OCI-LY1 (cell line): Measurements from ENCODE around the gene CACNA2D3.

Experiments used
- H2AFZ ChIP-seq: fragments of 200-600 bp; sonication (generic), shearing (Covaris generic); 2 replicates; pipeline ENCODE4 v1.6.0; 2014; ENCODE audit warnings: antibody characterized with exemption, mild to moderate bottlenecking, low read length
- H3F3A ChIP-seq: fragments of 200-600 bp; sonication (generic), shearing (Covaris generic); 2 replicates; pipeline ENCODE4 v1.6.0; 2014; ENCODE audit warnings: mild to moderate bottlenecking, antibody characterized with exemption, low read length, moderate library complexity; ENCODE audit not compliant: insufficient read depth
- H3K27ac ChIP-seq: fragments of 200-600 bp; sonication (generic); 2 replicates; pipeline ENCODE4 v1.5.1; 2014; ENCODE audit warnings: low read length, mixed run types, mild to moderate bottlenecking, low read depth; ENCODE audit not compliant: poor library complexity, severe bottlenecking
- H3K27me3 ChIP-seq: fragments of 200-600 bp; sonication (generic); 2 replicates; pipeline ENCODE4 v1.6.0; 2014; ENCODE audit warnings: antibody characterized with exemption, mild to moderate bottlenecking, low read length, moderate library complexity; ENCODE audit not compliant: insufficient read depth
- H3K36me3 ChIP-seq: fragments of 200-600 bp; sonication (generic); 2 replicates; pipeline ENCODE4 v1.6.1; 2014; ENCODE audit warnings: mild to moderate bottlenecking, antibody characterized with exemption, low read length, moderate library complexity, mixed read lengths; ENCODE audit not compliant: insufficient read depth
- H3K4me1 ChIP-seq: fragments of 200-600 bp; sonication (generic); 2 replicates; pipeline ENCODE4 v1.5.1; 2014; ENCODE audit warnings: mild to moderate bottlenecking, low read length, moderate library complexity; ENCODE audit not compliant: insufficient read depth, severe bottlenecking
- H3K4me2 ChIP-seq: fragments of 200-600 bp; sonication (generic), shearing (Covaris generic); 2 replicates; pipeline ENCODE4 v1.6.1; 2014; ENCODE audit warnings: low read length
- H3K4me3 ChIP-seq: fragments of 200-600 bp; sonication (generic); 2 replicates; pipeline ENCODE4 v1.5.1; 2014; ENCODE audit warnings: low read length, low read depth, mild to moderate bottlenecking, mixed read lengths; ENCODE audit not compliant: poor library complexity, severe bottlenecking
- H3K79me2 ChIP-seq: fragments of 200-600 bp; shearing (Covaris generic); 2 replicates; pipeline ENCODE4 v1.6.1; 2016; ENCODE audit warnings: mixed run types, low read length, mixed read lengths; ENCODE audit not compliant: insufficient read depth
- H3K9ac ChIP-seq: fragments of 200-600 bp; sonication (generic), shearing (Covaris generic); 2 replicates; pipeline ENCODE4 v1.6.1; 2014; ENCODE audit warnings: mild to moderate bottlenecking, low read length, mixed read lengths
- H3K9me2 ChIP-seq: fragments of 200-600 bp; sonication (generic), shearing (Covaris generic); 2 replicates; pipeline ENCODE4 v1.6.1; 2014; ENCODE audit warnings: low read depth, mild to moderate bottlenecking, low read length, mixed read lengths
- H3K9me3 ChIP-seq: fragments of 200-600 bp; shearing (Covaris generic); 2 replicates; pipeline ENCODE4 v1.6.1; 2014; ENCODE audit warnings: low read length, mixed read lengths
- H4K20me1 ChIP-seq: fragments of 200-600 bp; sonication (generic), shearing (Covaris generic); 2 replicates; pipeline ENCODE4 v1.6.0; 2016; ENCODE audit warnings: mild to moderate bottlenecking, low read length; ENCODE audit not compliant: insufficient read depth
- EZH2 ChIP-seq: fragments of 200-600 bp; sonication (generic), shearing (Covaris generic); IDR thresholded peaks from 2 replicates; pipeline ENCODE4 v1.8.0; 2017; ENCODE audit warnings: borderline replicate concordance, mixed run types, mild to moderate bottlenecking, antibody characterized with exemption, low read length, moderate library complexity, mixed read lengths
- TF ChIP-seq, protein P1 (sequence below): fragments of 200-600 bp; sonication (generic), shearing (Covaris generic); IDR thresholded peaks from 2 replicates; pipeline ENCODE4 v1.5.1; 2017; ENCODE audit warnings: mild to moderate bottlenecking, antibody characterized with exemption, low read length, moderate library complexity, mixed read lengths

CACNA2D3 gene

DNA sequence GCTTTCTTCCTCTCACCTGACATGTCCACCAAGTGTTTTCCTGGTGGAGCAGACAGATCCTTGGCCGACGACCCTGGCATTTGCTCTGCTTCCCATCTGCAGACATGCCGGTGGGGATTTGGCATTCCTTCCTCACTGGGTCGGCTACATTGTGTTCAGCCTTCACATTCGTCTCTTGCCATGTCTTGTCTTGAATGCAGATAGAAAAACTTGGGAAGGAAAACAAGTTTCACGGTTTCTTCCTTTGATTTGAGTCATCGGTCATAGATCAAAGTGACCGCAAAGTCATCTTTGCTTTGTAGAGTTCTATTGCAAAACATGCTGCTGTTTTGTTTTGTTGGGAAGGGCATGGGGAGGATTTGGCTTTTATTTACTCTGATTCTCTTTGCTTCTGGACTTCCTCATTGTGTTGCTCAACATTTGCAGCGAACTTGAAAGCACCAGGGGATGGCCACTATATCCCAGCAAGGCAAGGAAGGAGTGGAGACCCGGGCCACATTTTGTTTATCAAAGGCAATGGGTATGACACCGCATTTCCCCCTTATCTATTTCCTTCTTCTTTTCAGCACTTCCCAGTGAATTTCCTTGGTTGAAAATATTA is 321.3 kb downstream of the CACNA2D3 start:
- no peaks in the 10 kb centered on the region for H3K27me3 ChIP-seq
- TF ChIP-seq, protein P1, sequence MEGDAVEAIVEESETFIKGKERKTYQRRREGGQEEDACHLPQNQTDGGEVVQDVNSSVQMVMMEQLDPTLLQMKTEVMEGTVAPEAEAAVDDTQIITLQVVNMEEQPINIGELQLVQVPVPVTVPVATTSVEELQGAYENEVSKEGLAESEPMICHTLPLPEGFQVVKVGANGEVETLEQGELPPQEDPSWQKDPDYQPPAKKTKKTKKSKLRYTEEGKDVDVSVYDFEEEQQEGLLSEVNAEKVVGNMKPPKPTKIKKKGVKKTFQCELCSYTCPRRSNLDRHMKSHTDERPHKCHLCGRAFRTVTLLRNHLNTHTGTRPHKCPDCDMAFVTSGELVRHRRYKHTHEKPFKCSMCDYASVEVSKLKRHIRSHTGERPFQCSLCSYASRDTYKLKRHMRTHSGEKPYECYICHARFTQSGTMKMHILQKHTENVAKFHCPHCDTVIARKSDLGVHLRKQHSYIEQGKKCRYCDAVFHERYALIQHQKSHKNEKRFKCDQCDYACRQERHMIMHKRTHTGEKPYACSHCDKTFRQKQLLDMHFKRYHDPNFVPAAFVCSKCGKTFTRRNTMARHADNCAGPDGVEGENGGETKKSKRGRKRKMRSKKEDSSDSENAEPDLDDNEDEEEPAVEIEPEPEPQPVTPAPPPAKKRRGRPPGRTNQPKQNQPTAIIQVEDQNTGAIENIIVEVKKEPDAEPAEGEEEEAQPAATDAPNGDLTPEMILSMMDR, result no peak
- no peak for TF ChIP-seq EZH2
- no peak overlapping the region for H3K4me3 ChIP-seq
- no peaks in the 10 kb centered on the region for H3K4me1 ChIP-seq
- H3K4me2 ChIP-seq, result no peak overlapping the region
- no peak overlapping the region for H3K9ac ChIP-seq
- no peaks in the 10 kb centered on the region for H3K36me3 ChIP-seq
- H4K20me1 ChIP-seq, result no peaks in the 10 kb centered on the region
- H3K9me3 ChIP-seq, result no peaks in the 10 kb centered on the region
- H3K79me2 ChIP-seq, result no peaks in the 10 kb centered on the region
- no peaks in the 10 kb centered on the region for H3K9me2 ChIP-seq
- H3K27ac ChIP-seq, result no peak overlapping the region
- H2AFZ ChIP-seq, result no peak overlapping the region
- H3F3A ChIP-seq, result no peaks in the 10 kb centered on the region

DNA sequence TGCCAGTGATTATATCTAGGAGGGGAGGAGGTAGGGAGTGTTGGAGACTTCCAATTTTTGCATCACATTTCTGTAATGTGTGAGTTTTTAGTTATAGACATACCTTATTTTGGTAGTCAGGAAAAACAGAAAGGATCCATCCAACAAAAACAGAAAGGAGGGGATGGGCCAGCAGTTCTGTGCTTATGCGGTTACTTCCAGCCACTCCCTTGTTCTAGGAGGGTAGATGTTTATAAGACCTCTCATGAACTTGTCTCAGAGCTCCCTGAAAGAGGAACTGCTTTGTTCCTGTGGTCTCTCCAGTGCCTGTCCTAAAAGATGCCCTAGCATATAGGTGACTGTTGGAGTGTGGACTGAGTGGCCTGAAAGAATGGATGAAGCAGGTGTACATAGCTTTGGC is 323.3 kb downstream of the CACNA2D3 start:
- Histone ChIP-seq H3K4me2 (no peak overlapping the region), H3K4me1 (no peaks in the 10 kb centered on the region), H3F3A (no peaks in the 10 kb centered on the region), H3K9me2 (no peaks in the 10 kb centered on the region), H3K79me2 (no peaks in the 10 kb centered on the region), H3K9ac (no peak overlapping the region), H4K20me1 (no peaks in the 10 kb centered on the region), H3K27ac (no peak overlapping the region), H3K4me3 (no peak overlapping the region), H3K9me3 (no peaks in the 10 kb centered on the region), H2AFZ (no peak overlapping the region), H3K36me3 (no peaks in the 10 kb centered on the region), H3K27me3 (no peaks in the 10 kb centered on the region)
- no peak for TF ChIP-seq EZH2
- TF ChIP-seq, protein P1, result no peak

DNA sequence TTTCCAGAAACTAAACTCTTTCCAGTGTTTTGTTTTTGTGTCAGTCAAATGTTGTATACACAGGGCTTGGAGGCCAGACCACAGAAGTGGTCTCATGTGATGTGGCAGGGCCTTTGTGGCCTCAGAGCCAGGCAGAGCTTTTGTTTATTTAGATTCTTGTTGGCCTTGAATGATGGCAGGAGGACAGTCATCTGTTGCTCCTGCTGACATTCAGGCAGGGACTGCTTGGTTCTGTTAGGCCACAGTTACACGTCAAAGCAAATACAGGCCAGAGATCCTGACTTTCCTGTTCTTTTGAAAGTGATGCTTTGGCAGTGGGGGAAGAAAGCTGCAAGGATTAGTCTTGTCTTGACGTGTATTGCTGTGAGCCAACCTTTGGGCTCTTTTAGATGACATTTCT is 325.1 kb downstream of the CACNA2D3 start:
- Histone ChIP-seq H3K27me3 (no peaks in the 10 kb centered on the region), H3K9me2 (no peaks in the 10 kb centered on the region), H3K27ac (no peak overlapping the region), H4K20me1 (no peaks in the 10 kb centered on the region), H3K4me1 (no peaks in the 10 kb centered on the region), H3K4me2 (no peak overlapping the region), H3K9ac (no peak overlapping the region), H2AFZ (no peak overlapping the region), H3K9me3 (no peaks in the 10 kb centered on the region), H3K36me3 (no peaks in the 10 kb centered on the region), H3K79me2 (no peaks in the 10 kb centered on the region), H3F3A (no peaks in the 10 kb centered on the region), H3K4me3 (no peak overlapping the region)
- TF ChIP-seq EZH2, result no peak
- TF ChIP-seq, protein P1, result no peak
